KOPT-K1 (cell line): Measurements from ENCODE around the gene MACROD2.

Experiments used
- H3K27ac ChIP-seq: fragments of 200-600 bp; sonication (generic); 2 replicates; pipeline ENCODE4 v1.5.1; 2016; ENCODE audit warnings: antibody characterized with exemption, mild to moderate bottlenecking, low read depth, low read length; ENCODE audit not compliant: poor library complexity, severe bottlenecking
- H3K36me3 ChIP-seq: fragments of 200-600 bp; sonication (generic); 2 replicates; pipeline ENCODE4 v1.5.1; 2017; ENCODE audit warnings: antibody characterized with exemption, mild to moderate bottlenecking, low read length, moderate library complexity; ENCODE audit not compliant: insufficient read depth
- H3K9me3 ChIP-seq: fragments of 200-600 bp; sonication (generic); 2 replicates; pipeline ENCODE4 v1.5.1; 2017; ENCODE audit warnings: antibody characterized with exemption, low read length, mild to moderate bottlenecking; ENCODE audit not compliant: insufficient read depth, poor library complexity, severe bottlenecking

MACROD2 gene

DNA sequence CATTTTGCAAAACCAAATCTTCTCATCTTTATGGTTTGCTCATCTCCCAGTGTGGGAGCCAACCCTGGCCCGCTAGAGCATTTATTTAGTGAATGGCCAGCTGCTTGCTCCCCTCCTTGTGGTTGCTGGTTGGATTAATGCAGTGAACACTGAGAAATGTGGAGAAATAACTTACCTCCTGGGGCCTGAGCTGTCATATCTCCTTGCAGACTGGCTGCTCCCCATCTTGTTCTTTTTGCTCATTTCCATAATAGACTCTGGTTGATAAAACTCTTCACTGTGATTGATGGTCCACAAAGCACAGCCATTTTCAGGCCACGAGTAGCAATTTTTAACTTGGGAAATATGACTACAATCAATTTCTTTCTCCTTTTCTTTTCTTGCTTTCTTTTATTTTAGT, 1420.6 kb downstream of the MACROD2 start:
- Histone ChIP-seq H3K27ac (no peak overlapping the region), H3K9me3 (no peaks in the 10 kb centered on the region), H3K36me3 (no peaks in the 10 kb centered on the region)

DNA sequence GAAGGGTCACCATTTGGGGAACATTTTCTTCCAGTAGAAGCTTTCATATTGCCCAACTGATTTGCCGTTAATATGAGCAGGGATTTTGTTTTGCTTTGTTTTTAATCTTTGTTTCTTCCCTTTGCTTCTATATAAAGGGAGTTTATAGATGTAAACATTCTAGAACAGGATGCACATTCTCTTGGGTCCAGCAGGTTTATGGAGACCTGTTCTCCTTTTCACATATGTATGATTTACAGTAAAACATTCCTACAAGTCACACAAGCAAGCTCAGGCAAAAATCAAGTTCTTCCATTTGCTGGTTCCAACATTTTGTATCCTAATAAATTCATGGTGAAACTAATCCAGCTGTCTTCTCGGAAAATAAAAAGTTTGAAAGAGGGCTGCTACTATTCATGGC, 1424.5 kb downstream of the MACROD2 start:
- Histone ChIP-seq H3K27ac (no peak overlapping the region), H3K9me3 (no peaks in the 10 kb centered on the region), H3K36me3 (no peaks in the 10 kb centered on the region)

DNA sequence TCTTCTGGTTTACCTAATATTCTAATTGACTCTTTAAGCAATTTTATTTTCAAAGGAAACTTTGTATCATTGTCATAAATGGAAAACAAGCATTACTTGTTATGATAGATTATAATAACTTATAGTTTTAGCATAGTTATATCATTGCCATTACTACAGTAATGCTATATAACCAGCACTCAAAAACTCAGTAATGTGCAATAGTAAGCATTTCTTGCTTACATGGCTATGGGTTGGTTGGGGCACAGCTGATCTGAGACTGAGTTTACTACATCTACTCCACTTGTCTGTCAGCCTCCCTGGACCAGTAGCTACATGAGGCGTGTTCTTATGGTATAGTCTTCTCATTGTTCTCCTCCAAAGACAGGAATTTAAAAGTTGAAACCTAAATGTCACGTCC, 1427.7 kb downstream of the MACROD2 start:
- Histone ChIP-seq H3K9me3 (no peaks in the 10 kb centered on the region), H3K27ac (no peak overlapping the region), H3K36me3 (no peaks in the 10 kb centered on the region)

DNA sequence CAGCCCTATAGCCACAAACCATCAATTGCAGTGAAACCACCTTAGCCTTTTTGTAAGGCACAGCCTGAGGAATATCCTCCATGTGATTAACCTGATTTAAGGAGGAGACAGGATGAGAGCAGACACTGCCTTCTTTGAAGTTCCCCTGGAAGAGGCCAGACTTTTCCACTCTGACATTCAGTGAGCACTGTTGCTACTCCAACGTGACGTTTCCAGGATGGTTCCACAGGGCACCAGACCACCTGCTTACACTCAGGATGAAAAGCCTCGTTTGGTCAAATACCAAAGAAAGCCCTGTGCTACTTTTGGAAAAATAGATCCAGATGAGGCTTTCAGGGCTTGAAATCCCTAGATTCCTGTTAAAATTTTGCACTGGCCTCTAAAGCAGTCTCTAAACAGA, 1444.2 kb downstream of the MACROD2 start:
- no peak overlapping the region for H3K27ac ChIP-seq
- H3K36me3 ChIP-seq = no peaks in the 10 kb centered on the region
- no peaks in the 10 kb centered on the region for H3K9me3 ChIP-seq

DNA sequence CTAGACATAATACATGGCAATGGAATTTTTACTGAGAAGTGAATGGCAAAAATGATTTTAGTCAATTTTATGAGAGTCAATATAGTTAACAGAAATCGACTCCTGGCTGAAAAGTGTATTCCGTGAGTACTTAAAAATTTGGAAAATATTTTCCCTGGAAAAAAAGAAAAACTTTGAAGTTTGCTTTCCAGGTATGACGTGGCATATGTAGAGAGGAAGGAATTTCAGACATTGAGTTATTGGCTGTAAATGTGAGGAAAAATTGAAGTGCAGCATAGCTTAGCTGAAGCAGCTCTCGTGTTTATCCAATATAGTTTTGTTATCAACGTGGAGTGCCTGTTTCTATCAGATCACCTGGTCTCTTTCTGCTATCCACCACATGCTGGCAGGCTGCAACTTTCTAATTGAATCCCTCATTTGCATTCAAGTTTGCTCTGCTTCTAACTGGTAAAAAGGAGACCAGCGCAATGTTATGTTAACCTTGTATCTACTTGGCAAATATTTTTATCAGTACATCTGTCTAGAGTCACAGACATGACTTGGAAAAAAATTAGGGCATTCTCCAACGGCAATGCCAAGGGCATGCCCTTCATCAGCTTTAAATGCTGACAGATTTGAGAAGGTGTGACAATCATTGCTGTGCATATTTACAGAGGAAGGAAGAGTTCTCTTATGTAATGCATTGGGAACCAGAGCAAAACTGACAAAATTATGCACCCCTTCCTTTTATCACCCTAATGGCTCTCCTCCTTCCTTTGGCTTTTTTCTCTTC, 1444.9 kb downstream of the MACROD2 start:
- no peaks in the 10 kb centered on the region for H3K36me3 ChIP-seq
- H3K27ac ChIP-seq = no peak overlapping the region
- H3K9me3 ChIP-seq = no peaks in the 10 kb centered on the region

DNA sequence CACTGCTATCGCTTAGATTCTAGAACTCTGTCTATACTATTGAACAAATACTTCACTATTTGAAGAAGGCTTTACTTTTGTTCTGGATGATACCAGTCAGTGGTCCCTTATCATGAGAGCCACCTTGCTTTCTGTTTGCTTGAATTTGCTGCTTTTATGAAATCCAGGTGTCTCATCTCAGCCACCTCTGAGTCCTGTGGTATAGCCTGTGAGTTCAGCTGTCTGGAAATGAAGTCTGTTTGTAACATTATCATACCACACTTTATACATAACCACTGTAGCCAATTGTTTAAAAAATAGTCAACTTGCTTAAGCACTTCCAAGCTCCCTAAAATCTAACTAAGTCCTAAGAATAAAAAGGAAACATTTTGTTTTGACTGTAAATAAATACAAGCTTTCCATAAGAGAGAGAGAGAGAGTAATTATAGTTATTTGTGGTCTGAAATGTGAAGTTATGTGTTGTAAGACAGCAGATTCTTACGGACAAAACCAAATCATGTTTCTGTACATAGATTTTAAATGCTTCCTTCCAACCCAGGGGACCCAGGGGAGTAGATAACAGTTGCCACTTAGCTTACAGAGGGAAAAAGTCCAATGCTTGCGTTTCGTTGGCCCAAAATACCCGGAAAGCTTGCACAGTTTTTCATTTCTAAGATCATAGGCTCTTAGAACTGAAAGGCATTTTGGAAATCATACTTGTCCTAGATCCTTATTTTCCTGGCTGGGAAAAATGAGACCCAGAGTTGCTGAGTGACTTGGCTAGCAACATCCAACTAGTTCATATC, 1449.9 kb downstream of the MACROD2 start:
- no peaks in the 10 kb centered on the region for H3K36me3 ChIP-seq
- H3K27ac ChIP-seq = no peak overlapping the region
- no peaks in the 10 kb centered on the region for H3K9me3 ChIP-seq

DNA sequence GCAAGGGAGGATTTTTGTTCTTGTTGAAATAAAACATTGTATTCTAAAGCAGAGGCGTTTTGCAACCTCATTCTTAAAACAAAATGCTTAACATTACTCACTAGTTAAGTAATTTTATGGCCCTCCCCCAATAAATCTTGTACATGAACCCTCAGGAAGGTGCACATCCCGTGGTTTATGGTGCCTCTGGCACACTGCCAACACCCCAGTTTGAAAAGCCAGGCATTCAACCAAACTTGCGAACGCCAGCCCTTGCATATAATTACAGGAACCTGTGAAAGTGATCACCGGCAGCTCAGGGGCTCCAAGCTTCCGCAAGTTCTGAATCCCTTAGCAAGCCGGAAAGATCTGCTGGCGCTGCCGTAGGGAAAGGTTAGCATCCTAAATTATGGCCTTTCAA, 1451.1 kb downstream of the MACROD2 start:
- Histone ChIP-seq H3K36me3 (no peaks in the 10 kb centered on the region), H3K9me3 (no peaks in the 10 kb centered on the region), H3K27ac (no peak overlapping the region)

DNA sequence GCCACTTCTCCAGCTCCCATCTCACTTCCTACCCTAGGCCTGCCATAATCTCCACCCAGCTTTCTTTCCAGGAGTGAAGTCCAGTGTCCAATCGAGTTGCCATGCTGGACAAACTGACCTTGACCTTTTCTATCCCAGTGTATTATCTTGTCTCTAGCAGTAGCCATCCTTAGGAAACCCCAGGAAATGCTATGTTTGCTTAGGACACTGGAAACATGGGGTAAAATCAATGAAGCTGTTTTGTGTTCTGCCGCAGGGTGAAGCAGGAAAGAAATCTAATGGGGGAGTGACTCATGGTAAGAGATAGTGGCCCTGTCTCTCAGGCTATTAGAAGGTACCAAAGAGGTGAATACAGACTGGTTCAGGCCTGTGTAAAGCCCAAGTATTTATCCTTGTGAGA, 1452.2 kb downstream of the MACROD2 start:
- no peak overlapping the region for H3K27ac ChIP-seq
- H3K36me3 ChIP-seq = no peaks in the 10 kb centered on the region
- no peaks in the 10 kb centered on the region for H3K9me3 ChIP-seq

DNA sequence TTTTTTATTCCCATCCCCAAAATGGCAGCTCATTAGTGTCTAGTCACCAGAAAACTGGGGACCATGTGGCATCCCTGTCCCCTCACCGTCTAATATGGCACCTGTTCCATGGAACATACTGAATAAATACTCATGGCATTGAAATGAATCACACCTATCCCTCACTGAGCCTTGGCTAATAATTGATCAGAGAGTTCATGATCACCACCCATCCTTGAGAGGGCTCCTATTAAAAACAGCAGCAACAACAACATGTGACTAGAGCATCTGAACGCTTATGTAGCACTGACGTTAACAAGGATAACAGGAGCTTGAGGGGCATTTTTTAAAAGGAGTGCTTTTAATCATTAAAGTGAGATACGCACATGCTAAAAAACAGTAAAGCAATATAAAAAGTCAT, 1453.7 kb downstream of the MACROD2 start:
- no peaks in the 10 kb centered on the region for H3K36me3 ChIP-seq
- H3K9me3 ChIP-seq = no peaks in the 10 kb centered on the region
- H3K27ac ChIP-seq = no peak overlapping the region

DNA sequence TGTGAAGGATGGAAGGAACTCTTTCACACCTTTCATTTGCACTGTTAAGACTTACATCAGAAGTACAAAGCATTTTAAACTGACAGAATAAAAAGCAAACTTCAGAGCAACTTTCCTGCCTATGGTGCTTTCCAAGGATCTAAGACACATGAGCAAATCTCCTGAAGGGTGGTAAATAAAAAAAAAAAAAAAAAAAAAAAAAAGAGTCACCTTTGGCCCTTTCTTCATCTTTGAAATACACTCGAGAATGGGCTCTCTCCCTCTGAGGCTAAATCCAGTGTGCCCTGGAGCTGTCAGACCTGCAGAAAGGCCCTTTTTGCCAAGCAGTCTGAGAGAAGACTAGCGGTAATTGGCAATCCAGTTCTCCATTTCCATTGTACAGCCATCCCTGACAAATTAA, 1455.9 kb downstream of the MACROD2 start:
- Histone ChIP-seq H3K9me3 (no peaks in the 10 kb centered on the region), H3K36me3 (no peaks in the 10 kb centered on the region), H3K27ac (no peak overlapping the region)

DNA sequence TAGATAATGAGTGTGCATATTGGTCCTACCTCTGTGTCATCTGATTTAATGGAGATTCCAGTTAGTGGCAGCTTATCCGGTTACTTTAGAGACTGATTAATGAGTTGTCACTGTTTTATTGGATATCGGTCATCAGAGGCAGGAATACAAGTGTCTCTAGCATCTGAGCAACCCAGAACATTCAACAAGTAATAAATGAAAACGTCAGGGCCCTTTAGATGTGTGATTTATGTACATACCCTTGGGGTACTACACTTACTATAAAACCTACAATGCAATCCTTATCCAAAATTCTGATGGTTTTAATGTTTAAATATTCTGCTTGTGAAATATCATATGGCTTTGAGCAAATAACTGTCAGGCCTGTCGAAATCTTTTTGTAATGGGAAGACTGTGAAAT, 1460.0 kb downstream of the MACROD2 start:
- no peaks in the 10 kb centered on the region for H3K36me3 ChIP-seq
- H3K27ac ChIP-seq = no peak overlapping the region
- no peaks in the 10 kb centered on the region for H3K9me3 ChIP-seq

DNA sequence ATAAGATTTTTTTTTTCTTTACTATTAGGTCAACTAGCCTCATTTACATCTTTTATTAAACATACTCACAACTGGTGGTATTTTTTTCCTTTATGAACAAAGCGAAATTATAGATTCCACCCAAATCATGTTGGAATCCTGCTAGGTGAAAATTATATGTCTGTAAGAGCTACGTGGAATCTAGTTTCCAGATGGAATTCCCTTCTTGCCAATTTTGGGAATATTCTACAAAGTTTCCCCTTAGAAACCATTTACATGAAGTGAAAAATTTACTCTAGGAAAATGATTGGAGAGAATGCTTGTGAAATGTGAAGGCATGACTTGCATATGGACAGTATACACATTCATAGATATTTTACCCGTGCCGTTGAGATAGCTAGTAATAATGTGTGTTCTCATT, 1466.6 kb downstream of the MACROD2 start:
- no peak overlapping the region for H3K27ac ChIP-seq
- H3K36me3 ChIP-seq = no peaks in the 10 kb centered on the region

DNA sequence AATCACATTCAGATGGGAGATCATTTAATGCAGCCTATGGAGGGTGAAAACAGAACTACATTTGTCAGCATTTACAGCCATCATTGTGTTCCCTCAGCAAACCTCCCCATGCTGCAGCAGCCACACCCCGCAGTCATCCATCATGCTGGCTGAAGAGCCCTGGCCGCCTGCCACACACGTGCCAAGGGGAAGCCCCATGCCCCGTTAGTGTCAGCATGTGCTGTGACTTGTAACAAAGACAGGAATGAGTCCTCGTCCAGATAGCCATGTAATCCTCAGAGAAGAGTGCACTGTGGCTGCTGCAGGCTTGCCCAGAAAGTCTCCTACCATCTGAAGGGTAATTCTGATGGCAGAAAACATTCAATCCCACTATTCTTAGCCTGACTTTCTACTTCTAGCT, 1480.2 kb downstream of the MACROD2 start:
- H3K27ac ChIP-seq = no peak overlapping the region
- no peaks in the 10 kb centered on the region for H3K9me3 ChIP-seq
- H3K36me3 ChIP-seq = no peaks in the 10 kb centered on the region

More for the DNA sequence above, 1466.6 kb downstream of the MACROD2 start:
- H3K9me3 ChIP-seq = no peaks in the 10 kb centered on the region

DNA sequence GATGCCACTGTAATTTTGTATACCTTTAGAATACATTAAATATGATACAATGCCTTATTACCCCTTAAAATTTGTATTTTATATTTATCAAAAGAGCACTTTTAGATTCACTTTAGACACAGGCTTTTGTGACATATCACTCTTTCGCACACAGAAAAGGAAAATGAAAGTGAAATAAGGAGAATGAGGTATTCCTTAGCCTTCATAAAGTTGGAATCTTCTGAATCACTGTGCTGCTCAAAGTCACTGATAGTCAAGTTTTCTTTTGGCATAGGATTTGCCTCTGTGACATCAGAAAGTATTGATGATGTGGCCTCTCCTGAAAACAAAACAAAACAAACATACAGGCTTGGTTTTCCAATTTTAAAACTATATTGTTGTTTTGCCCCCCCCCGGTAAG, 1480.9 kb downstream of the MACROD2 start:
- no peaks in the 10 kb centered on the region for H3K36me3 ChIP-seq
- H3K9me3 ChIP-seq = no peaks in the 10 kb centered on the region

DNA sequence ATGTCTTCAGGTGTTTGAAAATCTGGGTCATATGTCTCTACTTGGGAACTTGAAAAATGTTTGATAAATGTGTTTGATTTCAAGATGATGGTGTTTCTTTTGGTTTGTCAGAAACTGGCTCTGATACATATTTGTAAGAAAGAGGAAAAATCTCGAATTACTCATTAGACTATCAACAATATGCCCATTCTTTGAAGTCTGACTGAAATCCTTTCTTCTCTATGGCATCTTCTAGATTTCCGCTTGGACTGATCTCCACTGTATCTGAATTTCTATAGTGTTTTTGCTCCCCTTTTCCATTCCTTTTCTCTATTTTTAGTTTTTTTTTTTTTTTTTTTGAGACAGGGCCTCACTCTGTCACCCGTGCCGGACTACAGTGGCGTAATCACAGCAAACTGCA, 1481.5 kb downstream of the MACROD2 start:
- Histone ChIP-seq H3K36me3 (no peaks in the 10 kb centered on the region), H3K9me3 (no peaks in the 10 kb centered on the region)

More for the DNA sequence above, 1480.9 kb downstream of the MACROD2 start:
- no peak overlapping the region for H3K27ac ChIP-seq

DNA sequence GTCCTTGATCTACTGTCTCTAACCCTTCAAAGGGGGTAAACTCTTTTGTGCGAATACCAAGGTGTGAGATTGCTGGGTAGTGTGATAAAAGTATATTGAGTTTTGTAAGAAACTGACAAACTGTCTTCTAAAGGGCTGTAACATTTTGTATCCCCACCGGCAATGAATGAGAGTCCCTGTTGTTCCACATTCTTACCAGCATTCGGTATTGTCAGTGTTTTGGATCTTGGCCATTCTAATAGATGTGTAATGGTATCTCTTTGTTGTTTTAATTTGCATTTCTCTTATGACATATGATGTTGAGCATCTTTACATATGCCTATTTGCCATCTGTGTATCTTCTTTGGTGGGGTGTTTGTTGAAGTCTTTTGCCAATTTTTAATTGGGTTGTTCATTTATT, 1487.2 kb downstream of the MACROD2 start:
- H3K9me3 ChIP-seq = no peaks in the 10 kb centered on the region
- H3K36me3 ChIP-seq = no peaks in the 10 kb centered on the region
- no peak overlapping the region for H3K27ac ChIP-seq

More for the DNA sequence above, 1481.5 kb downstream of the MACROD2 start:
- H3K27ac ChIP-seq = no peak overlapping the region
